ENCODE measurements around the gene HOXD12. TPM values are rescaled to one million over a fixed set of nuclear protein-coding genes. Genes with fewer than 3 reads are reported as not detected.

Gene HOXD12
- total RNA-seq, 4 donors from 2014 or later, result not detected

DNA sequence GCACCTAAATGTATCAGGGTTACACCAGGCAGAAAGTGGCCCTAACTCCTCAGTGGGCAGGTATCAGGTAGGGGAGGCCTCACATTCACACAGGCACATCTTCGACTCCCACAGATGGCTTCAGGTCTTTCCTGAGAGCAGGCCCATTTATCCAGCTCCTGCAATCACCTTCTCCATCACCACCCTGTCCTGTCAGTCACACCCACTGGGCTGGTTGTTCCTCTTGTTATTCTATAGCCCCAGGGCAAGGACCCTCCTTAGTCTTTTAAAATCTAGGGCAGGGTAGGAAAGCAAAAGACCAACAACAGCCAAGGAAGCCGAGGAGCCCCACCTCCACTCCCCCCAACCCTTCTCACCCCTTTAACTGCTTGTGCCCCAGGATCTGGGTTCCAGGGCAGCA lies 42.7 kb downstream of the HOXD12 start:
- Histone ChIP-seq H3K4me1 (peaks cover 0 to 20% (median 0%) of the 10 kb centered on the region in 4 donors), H3K4me3 (no peak overlapping the region), H3K36me3 (peaks cover 0 to 1% (median 0%) of the 10 kb centered on the region in 3 donors), H3K27me3 (peaks cover 0 to 45% of the 10 kb centered on the region in 2 donors), H3K9me3 (no peaks in the 10 kb centered on the region), H3K27ac (no peak overlapping the region)
- DNase-seq (ENCODE audit: low spot score in 2 of 2), result no peak
- WGBS, 2 donors, result 75 to 78% methylated on average over 2 of the region's 2 CpGs
- no peak for TF ChIP-seq EP300 (IDR thresholded peaks at IDR 0.05)
- no peak for TF ChIP-seq CTCF (IDR thresholded peaks at IDR 0.05)

GRCh38 chr2:176145085-176145969 lies 45.7 kb downstream of the HOXD12 start:
- Histone ChIP-seq H3K36me3 (peaks cover 0 to 18% (median 0%) of the 10 kb centered on the region in 3 donors), H3K4me1 (peaks cover 0 to 8% (median 0%) of the 10 kb centered on the region in 4 donors), H3K27ac (no peak overlapping the region), H3K27me3 (peaks cover 0 to 47% of the 10 kb centered on the region in 2 donors), H3K4me3 (no peak overlapping the region), H3K9me3 (no peaks in the 10 kb centered on the region)
- TF ChIP-seq POLR2A (IDR thresholded peaks at IDR 0.05) (no peak), CTCF (IDR thresholded peaks at IDR 0.05) (no peak), EP300 (IDR thresholded peaks at IDR 0.05) (no peak)
- WGBS, 2 donors, result 74 to 85% methylated on average over 4 of the region's 4 CpGs
- no peak for DNase-seq (ENCODE audit: low spot score in 2 of 2)

GRCh38 chr2:176146101-176146500 lies 46.5 kb downstream of the HOXD12 start:
- Histone ChIP-seq H3K36me3 (peaks cover 0 to 26% (median 0%) of the 10 kb centered on the region in 3 donors), H3K9me3 (no peaks in the 10 kb centered on the region), H3K4me1 (peaks cover 0 to under 1% (median 0%) of the 10 kb centered on the region in 4 donors), H3K4me3 (no peak overlapping the region), H3K27me3 (peaks cover 0 to 52% of the 10 kb centered on the region in 2 donors), H3K27ac (no peak overlapping the region)
- no peak for DNase-seq (ENCODE audit: low spot score in 2 of 2)
- 74 to 84% methylated on average over 6 of the region's 6 CpGs for WGBS, 2 donors
- no peak for TF ChIP-seq CTCF (IDR thresholded peaks at IDR 0.05)
- no peak for TF ChIP-seq EP300 (IDR thresholded peaks at IDR 0.05)
- no peak for TF ChIP-seq POLR2A (IDR thresholded peaks at IDR 0.05)

DNA sequence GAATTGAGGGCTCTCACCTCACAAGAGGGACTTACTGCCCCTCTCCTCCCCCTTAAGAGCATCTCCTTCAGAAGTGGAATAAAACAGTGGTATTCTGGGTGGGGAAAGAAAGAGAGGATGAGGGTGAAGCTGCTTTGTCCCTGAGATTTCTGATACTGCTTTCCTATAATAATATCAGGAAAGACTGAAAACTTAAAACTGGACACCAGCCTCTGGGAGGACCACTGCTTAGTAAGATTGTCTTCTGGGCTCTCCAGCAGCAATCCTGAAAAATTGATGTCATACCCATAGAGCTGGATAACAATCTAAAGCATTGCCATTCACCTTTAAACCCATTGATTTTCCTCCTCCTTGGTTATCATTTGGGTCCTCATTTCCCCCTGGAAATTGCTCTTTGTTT lies 47.0 kb downstream of the HOXD12 start:
- no peak for DNase-seq (ENCODE audit: low spot score in 2 of 2)

More for the DNA sequence above, 47.0 kb downstream of the HOXD12 start:
- peaks cover 0 to 29% (median 0%) of the 10 kb centered on the region in 3 donors for H3K36me3 ChIP-seq
- no peaks in the 10 kb centered on the region for H3K4me1 ChIP-seq
- peaks cover 0 to 57% of the 10 kb centered on the region in 2 donors for H3K27me3 ChIP-seq
- H3K27ac ChIP-seq, result no peak overlapping the region
- no peak overlapping the region for H3K4me3 ChIP-seq
- no peak for TF ChIP-seq CTCF (IDR thresholded peaks at IDR 0.05)
- no peak for TF ChIP-seq POLR2A (IDR thresholded peaks at IDR 0.05)
- no peak for TF ChIP-seq EP300 (IDR thresholded peaks at IDR 0.05)
- H3K9me3 ChIP-seq, result no peaks in the 10 kb centered on the region
